ENCODE measurements around the gene PACS2.

PACS2 gene

GRCh38 chr14:105420101-105420973 is 105.8 kb downstream of the PACS2 start:
- peak overlapping the region; percentile 78 for H3K27ac ChIP-seq
- TF ChIP-seq CTCF (IDR thresholded peaks at IDR 0.05) (no peak), ZFX (IDR thresholded peaks at IDR 0.05; ENCODE audit: borderline replicate concordance) (no peak)

DNA sequence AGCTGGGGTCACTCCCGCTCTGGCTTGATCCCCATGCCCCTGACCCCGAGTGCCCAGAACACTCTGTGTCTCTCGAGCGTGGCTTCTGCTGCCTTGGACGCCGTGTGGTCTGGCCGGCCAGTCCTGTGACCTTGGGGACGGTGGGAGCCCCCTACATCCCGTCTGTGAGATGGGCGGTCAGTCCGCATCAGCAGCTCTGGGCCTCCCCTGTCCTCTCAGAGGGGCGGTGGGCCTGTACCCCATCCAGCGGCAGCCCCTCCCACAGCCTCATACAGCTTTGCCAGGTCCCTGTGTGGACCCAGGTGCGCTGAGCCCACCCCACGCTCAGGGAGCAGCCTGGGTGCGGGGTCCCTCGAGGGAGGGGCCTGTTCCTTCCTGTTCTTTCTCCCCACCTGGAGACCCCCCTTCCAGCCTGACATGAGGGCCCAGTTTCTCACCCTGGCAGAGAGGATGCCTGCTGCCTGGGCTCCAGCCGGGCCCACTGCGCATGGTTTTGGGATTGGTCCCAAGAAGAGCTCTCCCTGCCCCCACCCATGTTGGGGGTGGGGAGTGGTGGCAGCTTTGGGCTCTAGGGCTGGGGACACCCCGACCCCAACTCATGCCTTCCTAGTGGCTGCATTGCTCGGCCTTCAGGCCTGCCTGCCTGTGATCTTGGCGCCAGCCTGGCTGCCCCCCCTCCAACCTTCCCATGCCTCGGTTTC is 106.6 kb downstream of the PACS2 start:
- TF ChIP-seq ZFX (IDR thresholded peaks at IDR 0.05; ENCODE audit: borderline replicate concordance) (no peak), CTCF (IDR thresholded peaks at IDR 0.05) (no peak)
- peak overlapping the region; percentile 78 for H3K27ac ChIP-seq

DNA sequence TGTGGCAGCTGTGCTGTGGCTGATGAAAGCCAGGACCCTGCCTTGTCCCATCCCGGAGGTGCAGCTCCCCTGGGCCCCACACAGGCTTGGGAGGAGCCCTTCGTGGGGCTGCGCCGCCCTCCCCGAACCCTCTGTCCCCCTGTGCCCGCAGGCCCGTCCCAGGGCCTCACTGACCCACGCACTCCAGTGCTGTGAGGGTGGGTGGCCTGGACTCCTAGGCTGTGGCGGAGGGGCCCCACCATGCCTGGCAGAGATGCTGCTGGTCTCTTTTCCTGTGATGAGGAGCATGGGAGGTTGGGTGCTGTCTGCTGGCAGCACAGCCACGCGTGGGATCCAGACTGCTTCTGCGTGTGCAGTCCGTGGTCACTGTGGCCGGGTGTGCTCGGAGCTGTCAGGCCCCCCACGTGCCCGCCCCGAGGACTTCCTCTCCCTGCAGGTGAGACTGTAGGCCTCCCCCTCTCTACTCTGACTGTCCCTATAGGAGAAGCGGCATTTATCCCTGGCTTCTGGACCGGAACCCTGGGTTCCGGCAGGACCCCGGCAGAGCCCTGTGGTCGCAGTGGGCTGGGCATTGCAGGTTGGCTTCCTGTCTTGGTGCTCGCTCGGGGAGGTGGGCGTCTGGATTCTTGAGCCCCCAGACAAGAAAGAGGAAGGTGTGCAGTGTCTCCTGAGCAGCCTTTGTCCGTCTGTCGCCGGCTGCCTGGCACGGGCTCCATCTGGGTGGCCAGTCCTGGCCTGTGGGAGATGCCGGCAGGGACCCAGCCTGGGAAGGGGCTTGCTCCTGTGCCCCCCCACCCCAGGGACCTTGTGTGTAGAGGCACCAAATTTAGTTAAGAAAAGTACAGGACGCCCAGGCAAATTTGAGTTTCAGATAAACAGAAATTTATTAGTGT is 107.4 kb downstream of the PACS2 start:
- H3K27ac ChIP-seq = peak overlapping the region; percentile 37; the same call in 1 of the 2 replicates
- no peak for TF ChIP-seq CTCF (IDR thresholded peaks at IDR 0.05)
- no peak for TF ChIP-seq ZFX (IDR thresholded peaks at IDR 0.05; ENCODE audit: borderline replicate concordance)

DNA sequence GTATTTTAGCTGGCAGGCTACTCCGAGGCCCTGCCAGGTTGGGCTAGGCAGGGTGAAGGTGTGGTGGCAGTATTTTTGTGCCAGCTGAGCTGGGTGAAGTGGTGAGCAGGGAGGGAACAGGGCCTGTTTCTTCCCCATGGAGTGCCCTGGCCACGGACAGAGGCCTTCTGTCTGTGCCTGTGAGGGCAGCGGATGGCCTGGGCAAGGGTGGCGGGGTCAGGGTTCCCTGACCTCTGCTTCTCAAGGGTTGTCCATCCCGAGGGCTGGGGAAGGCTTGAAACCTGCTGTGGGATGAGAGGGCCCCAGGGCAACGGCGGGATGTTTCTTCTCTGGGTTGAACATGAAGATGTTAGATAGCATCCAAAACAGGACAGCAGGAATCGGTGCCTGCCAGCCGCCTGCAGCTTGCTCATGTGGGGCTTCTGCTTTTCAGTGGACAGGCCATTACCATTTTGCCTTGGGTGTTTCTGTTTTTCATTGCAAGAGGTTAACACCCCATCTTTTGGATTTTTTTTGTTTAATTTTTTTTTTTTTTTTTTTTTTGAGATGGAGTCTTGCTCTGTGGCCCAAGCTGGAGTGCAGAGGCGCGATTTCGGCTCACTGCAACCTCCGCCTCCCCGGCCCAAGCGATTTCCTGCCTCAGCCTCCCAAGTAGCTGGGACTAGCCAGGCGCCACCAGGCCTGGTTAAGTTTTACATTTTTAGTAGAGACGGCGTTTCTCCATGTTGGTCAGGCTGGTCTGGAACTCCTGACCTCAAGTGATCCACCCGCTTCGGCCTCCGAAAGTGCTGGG is 108.3 kb downstream of the PACS2 start:
- peak overlapping the region; percentile 37; the same call in 1 of the 2 replicates for H3K27ac ChIP-seq
- TF ChIP-seq ZFX (IDR thresholded peaks at IDR 0.05; ENCODE audit: borderline replicate concordance) (no peak), CTCF (IDR thresholded peaks at IDR 0.05) (no peak)

DNA sequence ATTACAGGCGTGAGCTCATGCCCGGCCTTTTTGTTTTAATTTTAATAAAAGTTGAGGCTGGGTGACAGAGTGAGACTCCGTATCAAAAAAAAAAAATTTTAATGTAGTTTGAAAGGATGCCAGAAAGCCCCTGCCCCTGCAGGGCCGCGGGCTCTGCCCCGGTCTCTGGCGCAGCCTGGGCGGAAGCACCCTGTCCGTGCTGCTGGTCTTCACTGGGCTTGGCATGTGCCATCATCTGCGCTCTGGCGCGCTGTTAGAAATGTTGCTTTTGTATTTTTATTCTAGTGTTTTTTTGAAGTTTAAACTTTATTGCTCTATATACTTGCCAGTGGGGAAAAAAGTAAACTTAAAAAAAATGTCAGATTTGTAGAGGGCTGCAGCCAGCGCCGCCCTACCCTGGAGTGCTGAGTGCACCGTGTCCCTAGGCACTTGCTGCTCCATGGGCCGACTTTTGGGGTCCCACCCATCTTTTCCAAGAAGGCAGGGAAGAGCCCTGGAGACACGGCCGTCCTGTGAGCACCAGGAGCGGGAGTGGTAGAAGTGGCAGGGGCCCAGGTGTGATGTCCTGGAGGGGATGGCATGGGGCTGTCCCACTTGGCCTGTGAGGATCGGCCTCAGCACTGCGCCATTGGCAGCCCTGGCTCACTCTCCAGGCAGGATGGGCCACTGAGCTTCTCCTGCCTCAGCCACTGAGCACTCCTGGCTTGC is 109.1 kb downstream of the PACS2 start:
- no peak overlapping the region for H3K27ac ChIP-seq
- TF ChIP-seq ZFX (IDR thresholded peaks at IDR 0.05; ENCODE audit: borderline replicate concordance) = no peak
- no peak for TF ChIP-seq CTCF (IDR thresholded peaks at IDR 0.05)

GRCh38 chr14:105424861-105425260 is 110.3 kb downstream of the PACS2 start:
- no peak overlapping the region for H3K27ac ChIP-seq
- TF ChIP-seq CTCF (IDR thresholded peaks at IDR 0.05) = no peak
- TF ChIP-seq ZFX (IDR thresholded peaks at IDR 0.05; ENCODE audit: borderline replicate concordance) = no peak
